WTC11 (cell line): Measurements from ENCODE around the gene CCDC170. TPM values are rescaled to one million over a fixed set of nuclear protein-coding genes. Genes with fewer than 3 reads are reported as not detected.

ENCODE experiments used
- ATAC-seq: fragments of 200-7000 bp; cut with Tn5 transposase; 2 replicates; pipeline ENCODE4 v1.10.0; 2021; ENCODE audit warnings: mild to moderate bottlenecking, moderate library complexity
- CTCF ChIA-PET: fragments of 300-600 bp; sonication (Branson Sonifier 250); formaldehyde crosslinking; loops from one replicate; lab custom pipeline; 2021; ENCODE audit warnings: antibody characterized with exemption; lab: Charles Lee
- POLR2A ChIA-PET: fragments of 350-600 bp; sonication (Branson Sonifier 250); formaldehyde crosslinking; loops from one replicate; lab custom pipeline; 2021; ENCODE audit warnings: antibody characterized with exemption; lab: Charles Lee
- DNase-seq: peaks from one replicate; pipeline ENCODE4 v3.0.0; 2021; ENCODE audit warnings: low spot score
- H3K27ac Mint-ChIP-seq: 2 replicates; pipeline ENCODE4 v1.8.0; 2021; ENCODE audit warnings: mixed read lengths
- H3K27me3 Mint-ChIP-seq: 2 replicates; pipeline ENCODE4 v1.8.0; 2021; ENCODE audit warnings: low read depth, mild to moderate bottlenecking, moderate library complexity, mixed read lengths
- H3K36me3 Mint-ChIP-seq: 2 replicates; pipeline ENCODE4 v1.8.0; 2021; ENCODE audit warnings: mixed read lengths
- H3K4me1 Mint-ChIP-seq: 2 replicates; pipeline ENCODE4 v1.8.0; 2022; ENCODE audit warnings: mixed read lengths
- H3K4me3 Mint-ChIP-seq: 2 replicates; pipeline ENCODE4 v1.8.0; 2021; ENCODE audit warnings: mild to moderate bottlenecking, moderate library complexity, mixed read lengths
- H3K9me3 Mint-ChIP-seq: 2 replicates; pipeline ENCODE4 v1.8.0; 2021; ENCODE audit warnings: mixed read lengths
- ELF4 ChIP-seq: sonication (generic); formaldehyde crosslinking; IDR thresholded peaks from 2 replicates; pipeline ENCODE4 v1.8.1; 2022; ENCODE audit warnings: low read depth, mild to moderate bottlenecking, moderate library complexity, missing genetic modification reagents
- EMX1 ChIP-seq: fragments of 250-450 bp; sonication (Bioruptor Pico); IDR thresholded peaks from 2 replicates; pipeline ENCODE4 v1.8.0; 2021; ENCODE audit warnings: mild to moderate bottlenecking
- GTF2I ChIP-seq: fragments of 250-450 bp; sonication (Bioruptor Pico); conservative IDR thresholded peaks from 2 replicates; pipeline ENCODE4 v1.4.0; 2021; ENCODE audit warnings: mild to moderate bottlenecking
- JUN ChIP-seq: sonication (generic); formaldehyde crosslinking; IDR thresholded peaks from 2 replicates; pipeline ENCODE4 v1.8.0; 2023; ENCODE audit warnings: mild to moderate bottlenecking, missing genetic modification reagents
- MXD4 ChIP-seq: fragments of 250-450 bp; sonication (Bioruptor Pico); IDR thresholded peaks from 2 replicates; pipeline ENCODE4 v1.8.0; 2021; ENCODE audit warnings: mild to moderate bottlenecking, moderate library complexity, borderline replicate concordance
- MYBL2 ChIP-seq: sonication (generic); formaldehyde crosslinking; IDR thresholded peaks from 2 replicates; pipeline ENCODE4 v1.8.1; 2023; ENCODE audit warnings: mild to moderate bottlenecking, moderate library complexity, missing genetic modification reagents
- NFATC4 ChIP-seq: fragments of 250-450 bp; sonication (Bioruptor Pico); IDR thresholded peaks from 2 replicates; pipeline ENCODE4 v1.9.0; 2021; ENCODE audit warnings: mild to moderate bottlenecking
- OVOL2 ChIP-seq: fragments of 250-450 bp; sonication (Bioruptor Pico); IDR thresholded peaks from 2 replicates; pipeline ENCODE4 v1.9.0; 2021; ENCODE audit warnings: mild to moderate bottlenecking, borderline replicate concordance
- TCF7 ChIP-seq: sonication (generic); formaldehyde crosslinking; IDR thresholded peaks from 2 replicates; pipeline ENCODE4 v1.8.0; 2022; ENCODE audit warnings: mild to moderate bottlenecking, low read depth, missing genetic modification reagents, moderate library complexity
- TEAD4 ChIP-seq: sonication (generic); formaldehyde crosslinking; IDR thresholded peaks from 2 replicates; pipeline ENCODE4 v1.8.0; 2022; ENCODE audit warnings: mild to moderate bottlenecking, missing genetic modification reagents
- TP53 ChIP-seq: sonication (generic); formaldehyde crosslinking; IDR thresholded peaks from 2 replicates; pipeline ENCODE4 v1.8.1; 2023; ENCODE audit warnings: mild to moderate bottlenecking, missing genetic modification reagents
- ZBTB21 ChIP-seq: sonication (generic); formaldehyde crosslinking; IDR thresholded peaks from 2 replicates; pipeline ENCODE4 v1.8.1; 2023; ENCODE audit warnings: mild to moderate bottlenecking, missing genetic modification reagents, borderline replicate concordance
- ZNF232 ChIP-seq: sonication (generic); formaldehyde crosslinking; IDR thresholded peaks from 2 replicates; pipeline ENCODE4 v1.8.0; 2022; ENCODE audit warnings: mild to moderate bottlenecking, missing genetic modification reagents
- ZNF423 ChIP-seq: fragments of 250-450 bp; sonication (Bioruptor Pico); IDR thresholded peaks from 2 replicates; pipeline ENCODE4 v2.1.2; 2022; ENCODE audit warnings: mild to moderate bottlenecking, moderate library complexity
- ZNF671 ChIP-seq: fragments of 250-450 bp; sonication (Bioruptor Pico); IDR thresholded peaks from 2 replicates; pipeline ENCODE4 v1.8.0; 2021; ENCODE audit warnings: mild to moderate bottlenecking
- total RNA-seq: library from RNA; stranded (reverse); gene quantifications from 3 replicates; pipeline ENCODE4 v1.2.3, GENCODE V29; 2021
- TF ChIP-seq, protein P1 (sequence below): sonication (generic); formaldehyde crosslinking; IDR thresholded peaks from 2 replicates; pipeline ENCODE4 v1.8.0; 2022; ENCODE audit warnings: mild to moderate bottlenecking, missing genetic modification reagents
- TF ChIP-seq, protein P2 (sequence below): fragments of 250-450 bp; sonication (Bioruptor Pico); IDR thresholded peaks from 2 replicates; pipeline ENCODE4 v1.9.0; 2021; ENCODE audit warnings: mild to moderate bottlenecking
- TF ChIP-seq, protein P3 (sequence below): sonication (generic); formaldehyde crosslinking; IDR thresholded peaks from 2 replicates; pipeline ENCODE4 v1.8.0; 2022; ENCODE audit warnings: mild to moderate bottlenecking, missing genetic modification reagents
- TF ChIP-seq, protein P4 (sequence below): sonication (generic); formaldehyde crosslinking; IDR thresholded peaks from 2 replicates; pipeline ENCODE4 v1.8.1; 2022; ENCODE audit warnings: low read depth, mild to moderate bottlenecking, moderate library complexity, missing genetic modification reagents, borderline replicate concordance
- TF ChIP-seq, protein P5 (sequence below): sonication (generic); formaldehyde crosslinking; IDR thresholded peaks from 2 replicates; pipeline ENCODE4 v1.8.0; 2022; ENCODE audit warnings: mild to moderate bottlenecking, missing genetic modification reagents
- TF ChIP-seq, protein P6 (sequence below): fragments of 250-450 bp; sonication (Bioruptor Pico); IDR thresholded peaks from 2 replicates; pipeline ENCODE4 v1.9.0; 2021; ENCODE audit warnings: moderate library complexity, mild to moderate bottlenecking, inconsistent platforms, borderline replicate concordance
- TF ChIP-seq, protein P7 (sequence below): sonication (generic); formaldehyde crosslinking; IDR thresholded peaks from 2 replicates; pipeline ENCODE4 v1.8.1; 2023; ENCODE audit warnings: mild to moderate bottlenecking, moderate library complexity, missing genetic modification reagents

Gene CCDC170
- total RNA-seq, 1 experiment from 2014 or later: 0.26 TPM

DNA sequence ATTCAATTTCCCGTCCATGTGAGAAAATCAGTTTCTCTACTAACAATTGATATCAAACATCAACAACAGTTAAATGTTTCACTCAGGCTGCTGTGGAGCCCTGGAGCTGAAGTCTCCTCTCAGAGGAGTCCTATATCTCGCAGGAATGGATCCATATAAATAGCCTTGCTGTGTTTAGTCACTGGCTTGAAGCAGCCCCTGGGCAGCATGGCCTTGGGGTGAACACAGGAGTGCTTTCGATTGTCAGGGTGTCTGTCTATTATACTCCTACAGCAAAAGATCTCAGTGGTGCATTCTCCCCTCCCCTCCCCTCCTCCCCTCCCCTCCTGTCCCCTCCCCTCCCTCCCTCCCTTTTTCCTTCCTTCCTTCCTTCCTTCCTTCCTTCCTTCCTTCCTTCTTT, 141.9 kb downstream of the CCDC170 start:
- DNase-seq (no peak), ATAC-seq (no peak)
- peaks cover 14% of the 10 kb centered on the region for H3K9me3 Mint-ChIP-seq
- ChIA-PET POLR2A (no interaction called here), CTCF (interaction anchor here (1.6 kb wide), 1 partner anchor 12 kb away, joined by 7 read pairs; no protein-coding TSS in a partner anchor)
- no peaks in the 10 kb centered on the region; the same call in 1 of the 2 replicates for H3K27me3 Mint-ChIP-seq
- no peak overlapping the region for H3K4me3 Mint-ChIP-seq
- no peak for TF ChIP-seq MYBL2 (CRISPR knock-in tag)
- TF ChIP-seq TP53 (CRISPR knock-in tag): no peak
- TF ChIP-seq, protein P1, sequence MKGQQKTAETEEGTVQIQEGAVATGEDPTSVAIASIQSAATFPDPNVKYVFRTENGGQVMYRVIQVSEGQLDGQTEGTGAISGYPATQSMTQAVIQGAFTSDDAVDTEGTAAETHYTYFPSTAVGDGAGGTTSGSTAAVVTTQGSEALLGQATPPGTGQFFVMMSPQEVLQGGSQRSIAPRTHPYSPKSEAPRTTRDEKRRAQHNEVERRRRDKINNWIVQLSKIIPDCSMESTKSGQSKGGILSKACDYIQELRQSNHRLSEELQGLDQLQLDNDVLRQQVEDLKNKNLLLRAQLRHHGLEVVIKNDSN: no peak
- TF ChIP-seq, protein P2, sequence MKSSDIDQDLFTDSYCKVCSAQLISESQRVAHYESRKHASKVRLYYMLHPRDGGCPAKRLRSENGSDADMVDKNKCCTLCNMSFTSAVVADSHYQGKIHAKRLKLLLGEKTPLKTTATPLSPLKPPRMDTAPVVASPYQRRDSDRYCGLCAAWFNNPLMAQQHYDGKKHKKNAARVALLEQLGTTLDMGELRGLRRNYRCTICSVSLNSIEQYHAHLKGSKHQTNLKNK (CRISPR knock-in tag): no peak
- no peak for TF ChIP-seq NFATC4 (CRISPR knock-in tag)
- H3K36me3 Mint-ChIP-seq: no peaks in the 10 kb centered on the region
- H3K27ac Mint-ChIP-seq: no peak overlapping the region
- H3K4me1 Mint-ChIP-seq: no peaks in the 10 kb centered on the region

DNA sequence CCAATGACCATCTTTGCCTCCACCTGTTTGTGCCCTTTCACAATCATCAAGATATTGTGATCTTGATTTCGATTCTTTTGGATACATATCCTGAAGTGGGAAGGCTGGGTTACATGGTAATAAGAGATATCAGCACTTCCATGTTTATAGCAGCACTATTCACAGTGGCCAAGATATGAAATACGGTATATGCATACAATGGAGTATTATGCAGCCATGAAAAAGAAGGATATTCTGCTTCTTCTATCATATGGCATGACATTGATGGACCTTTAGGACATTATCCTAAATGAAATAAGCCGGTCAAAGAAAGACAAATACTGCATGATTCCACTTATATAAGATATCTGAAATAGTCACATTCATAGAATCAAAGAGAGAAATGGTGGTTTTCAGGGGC, 144.0 kb downstream of the CCDC170 start:
- no peaks in the 10 kb centered on the region for H3K36me3 Mint-ChIP-seq
- ChIA-PET POLR2A (no interaction called here), CTCF (no interaction called here)
- ATAC-seq (no peak), DNase-seq (no peak)
- H3K9me3 Mint-ChIP-seq: peaks cover 23% of the 10 kb centered on the region
- H3K4me1 Mint-ChIP-seq: no peaks in the 10 kb centered on the region
- no peaks in the 10 kb centered on the region; the same call in 1 of the 2 replicates for H3K27me3 Mint-ChIP-seq
- no peak overlapping the region for H3K4me3 Mint-ChIP-seq
- 0 out of 2 replicates have a peak, but pooled peaks have one; percentile 39 for TF ChIP-seq GTF2I
- TF ChIP-seq, protein P3, sequence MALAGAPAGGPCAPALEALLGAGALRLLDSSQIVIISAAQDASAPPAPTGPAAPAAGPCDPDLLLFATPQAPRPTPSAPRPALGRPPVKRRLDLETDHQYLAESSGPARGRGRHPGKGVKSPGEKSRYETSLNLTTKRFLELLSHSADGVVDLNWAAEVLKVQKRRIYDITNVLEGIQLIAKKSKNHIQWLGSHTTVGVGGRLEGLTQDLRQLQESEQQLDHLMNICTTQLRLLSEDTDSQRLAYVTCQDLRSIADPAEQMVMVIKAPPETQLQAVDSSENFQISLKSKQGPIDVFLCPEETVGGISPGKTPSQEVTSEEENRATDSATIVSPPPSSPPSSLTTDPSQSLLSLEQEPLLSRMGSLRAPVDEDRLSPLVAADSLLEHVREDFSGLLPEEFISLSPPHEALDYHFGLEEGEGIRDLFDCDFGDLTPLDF (CRISPR knock-in tag): no peak
- no peak for TF ChIP-seq MXD4 (CRISPR knock-in tag)
- TF ChIP-seq JUN (CRISPR knock-in tag): no peak
- H3K27ac Mint-ChIP-seq: no peak overlapping the region

DNA sequence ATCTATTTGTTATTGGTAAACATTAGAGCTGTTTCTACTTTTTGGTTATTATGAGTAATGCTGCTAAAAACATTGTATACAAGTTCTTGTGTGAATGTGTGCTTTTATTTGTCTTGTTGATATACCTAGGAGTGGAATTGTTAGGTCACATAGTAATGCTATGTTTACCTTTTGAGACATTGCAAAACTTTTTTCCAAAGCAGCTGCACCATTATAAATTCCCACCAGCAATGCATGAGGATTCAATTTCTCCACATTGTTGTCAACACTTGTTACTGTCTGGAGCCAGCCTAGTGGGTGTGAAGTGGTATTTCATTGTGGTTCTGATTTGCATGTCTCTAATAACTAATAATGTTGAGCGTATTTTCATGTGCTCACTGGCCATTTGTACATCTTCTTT, 145.9 kb downstream of the CCDC170 start:
- POLR2A ChIA-PET: no interaction called here

More for the DNA sequence above, 145.9 kb downstream of the CCDC170 start:
- TF ChIP-seq TEAD4 (CRISPR knock-in tag): no peak
- TF ChIP-seq TCF7 (CRISPR knock-in tag): no peak
- TF ChIP-seq ZNF671: no peak
- TF ChIP-seq NFATC4 (CRISPR knock-in tag): no peak
- TF ChIP-seq, protein P4, sequence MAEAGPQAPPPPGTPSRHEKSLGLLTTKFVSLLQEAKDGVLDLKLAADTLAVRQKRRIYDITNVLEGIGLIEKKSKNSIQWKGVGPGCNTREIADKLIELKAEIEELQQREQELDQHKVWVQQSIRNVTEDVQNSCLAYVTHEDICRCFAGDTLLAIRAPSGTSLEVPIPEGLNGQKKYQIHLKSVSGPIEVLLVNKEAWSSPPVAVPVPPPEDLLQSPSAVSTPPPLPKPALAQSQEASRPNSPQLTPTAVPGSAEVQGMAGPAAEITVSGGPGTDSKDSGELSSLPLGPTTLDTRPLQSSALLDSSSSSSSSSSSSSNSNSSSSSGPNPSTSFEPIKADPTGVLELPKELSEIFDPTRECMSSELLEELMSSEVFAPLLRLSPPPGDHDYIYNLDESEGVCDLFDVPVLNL (CRISPR knock-in tag): no peak
- TF ChIP-seq ZNF232 (CRISPR knock-in tag): no peak
- TF ChIP-seq JUN (CRISPR knock-in tag): no peak
- TF ChIP-seq ELF4 (CRISPR knock-in tag): no peak
- TF ChIP-seq, protein P5, sequence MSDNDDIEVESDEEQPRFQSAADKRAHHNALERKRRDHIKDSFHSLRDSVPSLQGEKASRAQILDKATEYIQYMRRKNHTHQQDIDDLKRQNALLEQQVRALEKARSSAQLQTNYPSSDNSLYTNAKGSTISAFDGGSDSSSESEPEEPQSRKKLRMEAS (CRISPR knock-in tag): no peak
- TF ChIP-seq, protein P6, sequence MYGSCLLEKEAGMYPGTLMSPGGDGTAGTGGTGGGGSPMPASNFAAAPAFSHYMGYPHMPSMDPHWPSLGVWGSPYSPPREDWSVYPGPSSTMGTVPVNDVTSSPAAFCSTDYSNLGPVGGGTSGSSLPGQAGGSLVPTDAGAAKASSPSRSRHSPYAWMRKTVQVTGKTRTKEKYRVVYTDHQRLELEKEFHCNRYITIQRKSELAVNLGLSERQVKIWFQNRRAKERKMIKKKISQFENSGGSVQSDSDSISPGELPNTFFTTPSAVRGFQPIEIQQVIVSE (CRISPR knock-in tag): no peak
- no peak for TF ChIP-seq ZBTB21 (CRISPR knock-in tag)
- TF ChIP-seq EMX1: no peak
- TF ChIP-seq, protein P7, sequence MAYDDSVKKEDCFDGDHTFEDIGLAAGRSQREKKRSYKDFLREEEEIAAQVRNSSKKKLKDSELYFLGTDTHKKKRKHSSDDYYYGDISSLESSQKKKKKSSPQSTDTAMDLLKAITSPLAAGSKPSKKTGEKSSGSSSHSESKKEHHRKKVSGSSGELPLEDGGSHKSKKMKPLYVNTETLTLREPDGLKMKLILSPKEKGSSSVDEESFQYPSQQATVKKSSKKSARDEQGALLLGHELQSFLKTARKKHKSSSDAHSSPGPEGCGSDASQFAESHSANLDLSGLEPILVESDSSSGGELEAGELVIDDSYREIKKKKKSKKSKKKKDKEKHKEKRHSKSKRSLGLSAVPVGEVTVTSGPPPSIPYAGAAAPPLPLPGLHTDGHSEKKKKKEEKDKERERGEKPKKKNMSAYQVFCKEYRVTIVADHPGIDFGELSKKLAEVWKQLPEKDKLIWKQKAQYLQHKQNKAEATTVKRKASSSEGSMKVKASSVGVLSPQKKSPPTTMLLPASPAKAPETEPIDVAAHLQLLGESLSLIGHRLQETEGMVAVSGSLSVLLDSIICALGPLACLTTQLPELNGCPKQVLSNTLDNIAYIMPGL (CRISPR knock-in tag): no peak
- no peak for TF ChIP-seq OVOL2
- TF ChIP-seq ZNF423: no peak
- no peak overlapping the region for H3K27ac Mint-ChIP-seq
- DNase-seq (no peak), ATAC-seq (no peak)
- peaks cover 23% of the 10 kb centered on the region for H3K9me3 Mint-ChIP-seq
- CTCF ChIA-PET: no interaction called here
- H3K4me1 Mint-ChIP-seq: no peaks in the 10 kb centered on the region
- no peaks in the 10 kb centered on the region; the same call in 1 of the 2 replicates for H3K27me3 Mint-ChIP-seq
- no peak overlapping the region for H3K4me3 Mint-ChIP-seq
- H3K36me3 Mint-ChIP-seq: no peaks in the 10 kb centered on the region
